H9 (cell line): ENCODE results near the gene SLC22A16. TPM values are rescaled to one million over a fixed set of nuclear protein-coding genes. Genes with fewer than 3 reads are reported as not detected.

Experiments used
- DNase-seq: peaks from one replicate; pipeline ENCODE4 v3.0.0-alpha.2; 2017
- H2AFZ ChIP-seq: one replicate; pipeline ENCODE4 v1.6.1; 2013; ENCODE audit warnings: mild to moderate bottlenecking, low read length, control low read depth, moderate library complexity
- H2AK5ac ChIP-seq: 2 replicates; pipeline ENCODE4 v1.6.1; 2013; ENCODE audit warnings: low read length, control low read depth, mixed read lengths; ENCODE audit not compliant: insufficient read length
- H2BK120ac ChIP-seq: one replicate; pipeline ENCODE4 v1.6.1; 2013; ENCODE audit warnings: low read depth, mild to moderate bottlenecking, low read length, control low read depth, inconsistent platforms; ENCODE audit not compliant: poor library complexity, severe bottlenecking
- H2BK12ac ChIP-seq: 2 replicates; pipeline ENCODE4 v1.6.1; 2013; ENCODE audit warnings: low read length, control low read depth, mixed read lengths, low read depth; ENCODE audit not compliant: insufficient read length
- H2BK15ac ChIP-seq: 2 replicates; pipeline ENCODE4 v1.6.1; 2013; ENCODE audit warnings: low read depth, low read length, control low read depth
- H2BK20ac ChIP-seq: one replicate; pipeline ENCODE4 v1.6.1; 2013; ENCODE audit warnings: low read depth, mild to moderate bottlenecking, low read length, control low read depth, inconsistent platforms; ENCODE audit not compliant: poor library complexity, severe bottlenecking
- H2BK5ac ChIP-seq: 2 replicates; pipeline ENCODE4 v1.6.1; 2013; ENCODE audit warnings: low read length, control low read depth, mixed read lengths; ENCODE audit not compliant: insufficient read length
- H3K14ac ChIP-seq: 2 replicates; pipeline ENCODE4 v1.6.1; 2013; ENCODE audit warnings: low read length, control low read depth; ENCODE audit not compliant: insufficient read depth
- H3K18ac ChIP-seq: 2 replicates; pipeline ENCODE4 v1.6.1; 2013; ENCODE audit warnings: low read depth, mild to moderate bottlenecking, mixed read lengths, low read length, control low read depth; ENCODE audit not compliant: insufficient read length
- H3K23ac ChIP-seq: 2 replicates; pipeline ENCODE4 v1.6.1; 2013; ENCODE audit warnings: low read length, control low read depth, mixed read lengths, low read depth; ENCODE audit not compliant: insufficient read length
- H3K23me2 ChIP-seq: 2 replicates; pipeline ENCODE4 v1.6.1; 2013; ENCODE audit warnings: low read depth, mild to moderate bottlenecking, mixed read lengths, low read length, control low read depth; ENCODE audit not compliant: insufficient read length, poor library complexity, severe bottlenecking
- H3K27ac ChIP-seq: 2 replicates; pipeline ENCODE4 v1.5.1; 2013; ENCODE audit warnings: low read length, control low read depth, mixed read lengths, low read depth; ENCODE audit not compliant: insufficient read length
- H3K27me3 ChIP-seq: 2 replicates; pipeline ENCODE4 v1.6.1; 2013; ENCODE audit warnings: low read length, control low read depth, inconsistent platforms; ENCODE audit not compliant: insufficient read depth
- H3K4ac ChIP-seq: 2 replicates; pipeline ENCODE4 v1.6.1; 2013; ENCODE audit warnings: low read depth, mild to moderate bottlenecking, control low read depth, inconsistent platforms, low read length, moderate library complexity
- H3K4me1 ChIP-seq: 2 replicates; pipeline ENCODE4 v1.6.1; 2013; ENCODE audit warnings: low read length, control low read depth, inconsistent platforms; ENCODE audit not compliant: insufficient read depth
- H3K4me2 ChIP-seq: 2 replicates; pipeline ENCODE4 v1.6.1; 2013; ENCODE audit warnings: low read length, control low read depth, mixed read lengths; ENCODE audit not compliant: insufficient read length, insufficient read depth
- H3K56ac ChIP-seq: 2 replicates; pipeline ENCODE4 v1.6.1; 2013; ENCODE audit warnings: low read depth, mild to moderate bottlenecking, mixed read lengths, low read length, control low read depth; ENCODE audit not compliant: insufficient read length
- H3K79me1 ChIP-seq: 2 replicates; pipeline ENCODE4 v1.6.1; 2013; ENCODE audit warnings: low read depth, mild to moderate bottlenecking, moderate library complexity, low read length, control low read depth, inconsistent platforms; ENCODE audit not compliant: insufficient read depth, poor library complexity, severe bottlenecking
- H3K79me2 ChIP-seq: 2 replicates; pipeline ENCODE4 v1.6.1; 2013; ENCODE audit warnings: low read length, control low read depth, inconsistent platforms; ENCODE audit not compliant: insufficient read depth
- H3K9ac ChIP-seq: 2 replicates; pipeline ENCODE4 v1.6.1; 2013; ENCODE audit warnings: low read length, control low read depth, mixed read lengths; ENCODE audit not compliant: insufficient read length; ENCODE audit errors: extremely low read depth
- H3K9me3 ChIP-seq: one replicate; pipeline ENCODE4 v1.6.1; 2013; ENCODE audit warnings: low read depth, low read length, inconsistent platforms; ENCODE audit not compliant: control insufficient read depth
- H3T11ph ChIP-seq: one replicate; pipeline ENCODE4 v1.6.1; 2013; ENCODE audit warnings: mild to moderate bottlenecking, low read length, control low read depth, inconsistent platforms
- H4K20me1 ChIP-seq: one replicate; pipeline ENCODE4 v1.6.1; 2013; ENCODE audit not compliant: control insufficient read depth, insufficient read length, insufficient read depth
- H4K5ac ChIP-seq: 2 replicates; pipeline ENCODE4 v1.6.1; 2013; ENCODE audit warnings: low read depth, mild to moderate bottlenecking, mixed read lengths, low read length, control low read depth; ENCODE audit not compliant: insufficient read length
- H4K8ac ChIP-seq: replicated peaks from 2 replicates; pipeline ENCODE4 v1.6.1; 2013; ENCODE audit warnings: low read length, control low read depth, mixed read lengths, low read depth; ENCODE audit not compliant: insufficient read length
- H4K91ac ChIP-seq: 2 replicates; pipeline ENCODE4 v1.6.1; 2013; ENCODE audit warnings: low read depth, mild to moderate bottlenecking, moderate library complexity, mixed read lengths, low read length, control low read depth; ENCODE audit not compliant: insufficient read length
- H3K27ac Mint-ChIP-seq, 3 experiments: 2 replicates in 2 of 3; 3 replicates in 1 of 3; pipeline ENCODE4 v1.8.0; 2020 to 2021; ENCODE audit warnings: mixed read lengths in 3 of 3, mild to moderate bottlenecking in 1 of 3, moderate library complexity in 1 of 3
- H3K27me3 Mint-ChIP-seq: 2 replicates; pipeline ENCODE4 v1.8.0; 2021; ENCODE audit warnings: low read depth, mild to moderate bottlenecking, moderate library complexity, mixed read lengths
- H3K36me3 Mint-ChIP-seq, 3 experiments: 2 replicates in 2 of 3; 3 replicates in 1 of 3; pipeline ENCODE4 v1.8.0; 2020 to 2021; ENCODE audit warnings: low read depth in 3 of 3, mixed read lengths in 3 of 3; ENCODE audit not compliant: insufficient read depth in 1 of 3
- H3K4me1 Mint-ChIP-seq, 2 experiments: 2 replicates each; pipeline ENCODE4 v1.8.0; 2020; ENCODE audit warnings: mixed read lengths in 2 of 2
- H3K4me3 Mint-ChIP-seq, 2 experiments: 2 replicates in 1 of 2; 3 replicates in 1 of 2; pipeline ENCODE4 v1.8.0; 2020 to 2021; ENCODE audit warnings: mild to moderate bottlenecking in 2 of 2, mixed read lengths in 2 of 2, moderate library complexity in 1 of 2
- H3K9me3 Mint-ChIP-seq, 2 experiments: 2 replicates in 1 of 2; 3 replicates in 1 of 2; pipeline ENCODE4 v1.8.0; 2020; ENCODE audit warnings: mild to moderate bottlenecking in 2 of 2, mixed read lengths in 2 of 2, moderate library complexity in 1 of 2
- WGBS: extraction: QIAGEN DNeasy Blood & Tissue Kit; methylation state at CpG from one replicate; pipeline ENCODE4 v1.1.7; 2013; ENCODE audit warnings: missing lambda C conversion rate, low lambda C conversion rate, mixed read lengths; ENCODE audit not compliant: insufficient read length; ENCODE audit errors: extremely low coverage; 5-methylcytosine and 5-hydroxymethylcytosine counted together
- total RNA-seq: library from RNA; stranded (reverse); gene quantifications from 2 replicates; pipeline ENCODE4 v1.2.1, GENCODE V29; 2021
- TF ChIP-seq, protein P1 (sequence below): fragments of 200-600 bp; sonication (generic); conservative IDR thresholded peaks from 3 replicates; pipeline ENCODE4 v1.8.0; 2021; ENCODE audit warnings: antibody characterized with exemption, mild to moderate bottlenecking

SLC22A16 gene
- total RNA-seq, 1 experiment from 2014 or later = not detected

DNA sequence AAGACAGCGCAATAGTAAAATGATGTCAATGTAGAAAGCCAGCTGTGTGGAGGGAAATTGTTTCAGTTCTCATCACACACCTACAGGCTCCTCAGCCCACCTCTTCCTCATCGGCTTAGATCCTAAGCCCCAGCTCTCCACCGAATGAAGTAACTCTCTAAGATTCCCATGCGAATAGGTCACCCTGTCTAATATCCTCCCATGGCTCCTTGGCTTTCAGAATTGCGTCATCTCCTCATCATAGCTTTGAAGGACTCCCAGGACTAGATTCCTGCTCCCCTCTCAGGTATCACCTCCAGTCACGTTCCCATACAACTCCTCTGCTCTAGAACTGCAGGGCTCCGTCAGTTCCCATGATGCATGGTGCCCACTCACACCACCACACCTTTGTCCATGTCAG, 16.2 kb upstream of the SLC22A16 start:
- Histone ChIP-seq H3K4ac (no peak overlapping the region), H2BK120ac (no peak overlapping the region), H3K27me3 (no peaks in the 10 kb centered on the region), H2AFZ (no peak overlapping the region), H2BK12ac (no peak overlapping the region), H2BK15ac (no peak overlapping the region), H3K14ac (no peak overlapping the region), H3T11ph (no peak overlapping the region), H3K23ac (no peak overlapping the region), H3K18ac (no peak overlapping the region), H3K79me2 (no peaks in the 10 kb centered on the region), H3K9me3 (no peaks in the 10 kb centered on the region), H4K5ac (no peak overlapping the region), H3K23me2 (no peaks in the 10 kb centered on the region), H3K4me1 (no peaks in the 10 kb centered on the region), H3K4me2 (no peak overlapping the region), H2BK20ac (no peak overlapping the region), H4K20me1 (no peaks in the 10 kb centered on the region), H3K56ac (no peak overlapping the region), H3K9ac (no peak overlapping the region), H3K79me1 (no peaks in the 10 kb centered on the region), H4K8ac (no peak overlapping the region), H4K91ac (no peak overlapping the region), H2AK5ac (no peak overlapping the region), H3K27ac (no peak overlapping the region), H2BK5ac (no peak overlapping the region)
- Mint-ChIP-seq H3K27me3 (no peaks in the 10 kb centered on the region; the same call in none of the 2 replicates), H3K4me3 (no peak overlapping the region), H3K36me3 (peaks cover 0 to 6% (median 4%) of the 10 kb centered on the region in 3 experiments; a peak in 4 of 7 replicates), H3K9me3 (peaks cover 4 to 6% of the 10 kb centered on the region in 2 experiments; a peak in 2 of 5 replicates), H3K4me1 (peaks cover 9 to 13% of the 10 kb centered on the region in 2 experiments), H3K27ac (no peak overlapping the region)
- TF ChIP-seq, protein P1, sequence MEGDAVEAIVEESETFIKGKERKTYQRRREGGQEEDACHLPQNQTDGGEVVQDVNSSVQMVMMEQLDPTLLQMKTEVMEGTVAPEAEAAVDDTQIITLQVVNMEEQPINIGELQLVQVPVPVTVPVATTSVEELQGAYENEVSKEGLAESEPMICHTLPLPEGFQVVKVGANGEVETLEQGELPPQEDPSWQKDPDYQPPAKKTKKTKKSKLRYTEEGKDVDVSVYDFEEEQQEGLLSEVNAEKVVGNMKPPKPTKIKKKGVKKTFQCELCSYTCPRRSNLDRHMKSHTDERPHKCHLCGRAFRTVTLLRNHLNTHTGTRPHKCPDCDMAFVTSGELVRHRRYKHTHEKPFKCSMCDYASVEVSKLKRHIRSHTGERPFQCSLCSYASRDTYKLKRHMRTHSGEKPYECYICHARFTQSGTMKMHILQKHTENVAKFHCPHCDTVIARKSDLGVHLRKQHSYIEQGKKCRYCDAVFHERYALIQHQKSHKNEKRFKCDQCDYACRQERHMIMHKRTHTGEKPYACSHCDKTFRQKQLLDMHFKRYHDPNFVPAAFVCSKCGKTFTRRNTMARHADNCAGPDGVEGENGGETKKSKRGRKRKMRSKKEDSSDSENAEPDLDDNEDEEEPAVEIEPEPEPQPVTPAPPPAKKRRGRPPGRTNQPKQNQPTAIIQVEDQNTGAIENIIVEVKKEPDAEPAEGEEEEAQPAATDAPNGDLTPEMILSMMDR = no peak
- DNase-seq = no peak
- WGBS = no CpG with 5 or more reads among the region's 7 CpGs
